Lung (tissue), 12 donors: ENCODE data around the gene SGSH. TPM values are rescaled to one million over a fixed set of nuclear protein-coding genes. Genes with fewer than 3 reads are reported as not detected.

Experiments
- ATAC-seq: fragments of 200-7000 bp; cut with Tn5 transposase; one replicate; pipeline ENCODE4 v1.9.1; 2020; ENCODE audit warnings: moderate number of reproducible peaks; ENCODE audit not compliant: insufficient read depth, low FRiP score
- DNase-seq, 3 donors: peaks; one replicate each; pipeline ENCODE4 v3.0.0-alpha.2; 2013 to 2017
- H3K27ac ChIP-seq, 2 donors: one replicate each; pipeline ENCODE4 v1.5.1; 2013; ENCODE audit warnings: mild to moderate bottlenecking in 2 of 2, moderate library complexity in 2 of 2, control low read depth in 1 of 2, inconsistent platforms in 1 of 2, low read depth in 1 of 2, low read length in 1 of 2
- H3K27me3 ChIP-seq, 3 donors: one replicate each; pipeline ENCODE4 v1.5.1; 2013; ENCODE audit warnings: low read length in 2 of 3; ENCODE audit not compliant: control insufficient read depth in 3 of 3, insufficient read depth in 3 of 3
- H3K36me3 ChIP-seq, 4 donors: one replicate each; pipeline ENCODE4 v1.5.1; 2013; ENCODE audit warnings: low read length in 4 of 4, mild to moderate bottlenecking in 1 of 4, moderate library complexity in 1 of 4; ENCODE audit not compliant: control insufficient read depth in 4 of 4, insufficient read depth in 4 of 4
- H3K4me1 ChIP-seq, 5 donors: one replicate each; pipeline ENCODE4 v1.5.1; 2013; ENCODE audit warnings: low read length in 5 of 5, mild to moderate bottlenecking in 2 of 5, moderate library complexity in 1 of 5; ENCODE audit not compliant: control insufficient read depth in 5 of 5, insufficient read depth in 5 of 5
- H3K4me3 ChIP-seq: one replicate; pipeline ENCODE4 v1.5.1; 2013; ENCODE audit warnings: mild to moderate bottlenecking, control low read depth, moderate library complexity
- H3K9ac ChIP-seq, 2 donors: one replicate each; pipeline ENCODE4 v1.5.1; 2013; ENCODE audit warnings: low read length in 2 of 2, control low read depth in 1 of 2; ENCODE audit not compliant: insufficient read depth in 1 of 2
- H3K9me3 ChIP-seq, 4 donors: one replicate each; pipeline ENCODE4 v1.5.1; 2013; ENCODE audit warnings: low read length in 3 of 4, mild to moderate bottlenecking in 1 of 4, moderate library complexity in 1 of 4; ENCODE audit not compliant: control insufficient read depth in 4 of 4, insufficient read depth in 3 of 4
- WGBS, 2 donors: extraction: QIAGEN DNeasy Blood & Tissue Kit; methylation state at CpG; one replicate each; pipeline ENCODE4 v1.1.7; 2013; 5-methylcytosine and 5-hydroxymethylcytosine counted together
- polyA plus RNA-seq, 2 donors: library from polyadenylated mRNA; stranded (reverse); fragments of 200-250 nt; gene quantifications; one replicate each; pipeline ENCODE4 v1.2.1, GENCODE V29; 2013
- total RNA-seq, 2 donors: library from RNA; depleted of rRNA in 1 of 2; stranded (reverse); fragments of >200 nt in 1 of 2; gene quantifications; one replicate each; pipeline ENCODE4 v1.2.1, GENCODE V29; 2014 to 2021
- TF ChIP-seq, protein P1 (sequence below): IDR thresholded peaks from 2 replicates; pipeline ENCODE4 v1.5.1; 2012; ENCODE audit warnings: mild to moderate bottlenecking; ENCODE audit errors: control extremely low read depth, extremely low read depth
- donor health status: control.
- donor health status: control.
- donor health status: Bipolar disorder and iron deficiency.
- donor health status: healthy.
- donor health status: DM: yes; HTN: yes; CAD: no.

The SGSH gene
- total and polyA plus RNA-seq, 4 donors = 27.5 to 75.1 (median 54.1) TPM

DNA sequence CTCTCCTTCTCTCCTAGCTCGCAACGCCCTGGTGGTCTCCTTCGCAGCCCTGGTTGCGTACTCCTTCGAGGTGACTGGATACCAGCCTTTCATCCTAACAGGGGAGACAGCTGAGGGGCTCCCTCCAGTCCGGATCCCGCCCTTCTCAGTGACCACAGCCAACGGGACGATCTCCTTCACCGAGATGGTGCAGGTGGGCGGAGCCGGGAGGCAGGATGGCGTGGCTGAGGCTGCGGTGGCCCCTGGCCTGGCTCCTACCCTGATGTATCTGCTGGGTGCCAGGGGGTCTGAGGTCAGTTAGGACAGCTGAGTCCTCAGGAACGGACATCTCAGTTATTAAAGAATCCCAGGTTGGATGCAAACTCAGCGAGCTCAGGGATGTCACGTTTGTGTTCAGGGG, 16.8 kb upstream of the SGSH start:
- 89 to 91% methylated on average over 17 of the region's 17 CpGs for WGBS, 2 donors
- no peak for ATAC-seq
- no peak overlapping the region for H3K4me3 ChIP-seq
- peaks cover 2 to 22% (median 17%) of the 10 kb centered on the region in 4 donors for H3K36me3 ChIP-seq
- peaks cover 0 to 10% (median under 1%) of the 10 kb centered on the region in 4 donors for H3K9me3 ChIP-seq
- TF ChIP-seq, protein P1, sequence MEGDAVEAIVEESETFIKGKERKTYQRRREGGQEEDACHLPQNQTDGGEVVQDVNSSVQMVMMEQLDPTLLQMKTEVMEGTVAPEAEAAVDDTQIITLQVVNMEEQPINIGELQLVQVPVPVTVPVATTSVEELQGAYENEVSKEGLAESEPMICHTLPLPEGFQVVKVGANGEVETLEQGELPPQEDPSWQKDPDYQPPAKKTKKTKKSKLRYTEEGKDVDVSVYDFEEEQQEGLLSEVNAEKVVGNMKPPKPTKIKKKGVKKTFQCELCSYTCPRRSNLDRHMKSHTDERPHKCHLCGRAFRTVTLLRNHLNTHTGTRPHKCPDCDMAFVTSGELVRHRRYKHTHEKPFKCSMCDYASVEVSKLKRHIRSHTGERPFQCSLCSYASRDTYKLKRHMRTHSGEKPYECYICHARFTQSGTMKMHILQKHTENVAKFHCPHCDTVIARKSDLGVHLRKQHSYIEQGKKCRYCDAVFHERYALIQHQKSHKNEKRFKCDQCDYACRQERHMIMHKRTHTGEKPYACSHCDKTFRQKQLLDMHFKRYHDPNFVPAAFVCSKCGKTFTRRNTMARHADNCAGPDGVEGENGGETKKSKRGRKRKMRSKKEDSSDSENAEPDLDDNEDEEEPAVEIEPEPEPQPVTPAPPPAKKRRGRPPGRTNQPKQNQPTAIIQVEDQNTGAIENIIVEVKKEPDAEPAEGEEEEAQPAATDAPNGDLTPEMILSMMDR = no peak
- H3K4me1 ChIP-seq = no peaks in the 10 kb centered on the region
- no peak overlapping the region for H3K27ac ChIP-seq
- no peak for DNase-seq
- H3K27me3 ChIP-seq = no peaks in the 10 kb centered on the region
- no peak overlapping the region for H3K9ac ChIP-seq

DNA sequence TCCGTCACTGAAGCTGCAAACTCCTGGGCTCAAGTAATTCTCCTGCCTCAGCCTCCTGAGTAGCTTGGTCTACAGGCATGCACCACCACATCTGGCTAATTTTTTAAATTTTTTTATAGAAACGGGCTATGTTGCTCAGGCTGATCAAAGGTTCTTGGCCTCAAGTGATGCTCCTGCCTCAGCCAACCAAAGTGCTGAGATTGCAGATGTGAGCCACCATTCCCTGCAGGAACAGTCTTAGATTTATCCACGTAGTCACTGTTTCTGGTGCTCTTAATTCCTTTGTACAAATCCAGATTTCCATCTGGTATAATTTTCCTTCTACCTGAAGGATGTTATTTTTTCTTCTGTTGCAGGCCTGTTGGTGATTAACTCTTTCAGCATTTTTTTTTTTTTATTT, 13.1 kb upstream of the SGSH start:
- Histone ChIP-seq H3K27me3 (no peaks in the 10 kb centered on the region), H3K4me3 (no peak overlapping the region), H3K9me3 (peaks cover 0 to 10% (median under 1%) of the 10 kb centered on the region in 4 donors), H3K4me1 (no peaks in the 10 kb centered on the region), H3K27ac (no peak overlapping the region), H3K36me3 (peaks cover 2 to 25% (median 20%) of the 10 kb centered on the region in 4 donors), H3K9ac (no peak overlapping the region)
- no peak for DNase-seq
- TF ChIP-seq, protein P1 = no peak
- 94 to 98% methylated on average over 3 of the region's 3 CpGs for WGBS, 2 donors
- no peak for ATAC-seq

DNA sequence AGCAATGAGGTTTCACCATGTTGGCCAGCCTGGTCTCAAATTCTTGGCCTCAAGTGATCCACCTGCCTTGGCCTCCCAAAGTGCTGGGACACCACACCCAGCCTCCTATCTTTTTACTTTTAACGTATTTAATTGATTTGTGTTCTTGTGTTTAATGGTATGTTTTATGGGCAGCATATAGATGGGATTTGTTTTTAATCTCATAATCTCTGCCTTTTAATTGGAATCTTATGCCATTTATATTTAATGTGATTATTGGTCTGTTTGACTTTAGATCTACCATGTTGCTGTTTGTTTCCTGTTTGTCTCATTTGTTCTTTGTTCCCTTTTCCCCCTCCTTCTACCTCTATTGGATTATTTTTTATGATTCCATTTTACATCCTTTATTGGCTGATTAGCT, 12.3 kb upstream of the SGSH start:
- WGBS, 2 donors = 95 to 100% methylated on average over 1 of the region's 1 CpG
- H3K27ac ChIP-seq = no peak overlapping the region
- TF ChIP-seq, protein P1 = no peak
- H3K4me1 ChIP-seq = no peaks in the 10 kb centered on the region
- H3K9me3 ChIP-seq = peaks cover 0 to 10% (median under 1%) of the 10 kb centered on the region in 4 donors
- H3K36me3 ChIP-seq = peaks cover 2 to 29% (median 19%) of the 10 kb centered on the region in 4 donors
- no peak overlapping the region for H3K4me3 ChIP-seq
- no peaks in the 10 kb centered on the region for H3K27me3 ChIP-seq
- no peak overlapping the region for H3K9ac ChIP-seq
- no peak for DNase-seq
- ATAC-seq = no peak

DNA sequence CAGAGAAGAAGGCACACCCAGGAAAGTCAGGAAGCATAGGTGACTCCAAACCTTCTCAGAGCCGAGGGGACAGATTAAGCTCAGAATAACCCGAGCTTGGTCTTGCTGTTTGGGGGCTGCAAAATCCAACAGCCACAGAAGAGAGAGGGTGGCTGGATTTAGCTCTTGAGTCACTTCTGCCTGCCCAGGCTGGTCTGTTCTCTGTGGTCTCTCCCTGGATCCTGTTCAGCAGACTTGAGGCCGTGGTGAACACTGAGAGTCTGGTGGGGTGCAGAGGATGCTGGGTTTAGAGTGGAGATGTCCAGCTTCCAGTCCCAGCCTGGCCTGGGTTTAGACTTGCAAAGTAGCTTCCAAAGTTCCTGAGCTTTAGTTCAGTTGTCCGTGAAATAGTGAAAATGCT, 8.9 kb upstream of the SGSH start:
- TF ChIP-seq, protein P1 = no peak
- H3K36me3 ChIP-seq = peaks cover 0 to 19% (median 16%) of the 10 kb centered on the region in 4 donors
- 89 to 91% methylated on average over 4 of the region's 4 CpGs for WGBS, 2 donors
- ATAC-seq (no peak), DNase-seq (no peak)
- no peak overlapping the region for H3K4me3 ChIP-seq
- H3K4me1 ChIP-seq = no peaks in the 10 kb centered on the region
- no peak overlapping the region for H3K27ac ChIP-seq
- no peak overlapping the region for H3K9ac ChIP-seq
- peaks cover 0 to 10% (median under 1%) of the 10 kb centered on the region in 4 donors for H3K9me3 ChIP-seq
- no peaks in the 10 kb centered on the region for H3K27me3 ChIP-seq
